NT2/D1 (cell line): ENCODE measurements around the gene CEP43.

ENCODE experiments used
- SUZ12 ChIP-seq: IDR thresholded peaks from 2 replicates; pipeline ENCODE4 v1.6.1; 2011; ENCODE audit not compliant: insufficient read length, insufficient read depth; ENCODE audit errors: extremely low read depth
- ZNF274 ChIP-seq: IDR thresholded peaks from 2 replicates; pipeline ENCODE4 v1.6.1; 2011; ENCODE audit warnings: mild to moderate bottlenecking, low read depth, low read length

- TF ChIP-seq ZNF274 (no peak), SUZ12 (no peak)
Observed at GRCh38 chr6:167015302-167015701, 16.1 kb downstream of the CEP43 start.
